DND-41 (cell line): Measurements from ENCODE around the gene NRCAM.

Source experiments
- ATAC-seq: fragments of 200-7000 bp; cut with Tn5 transposase; 3 replicates; pipeline ENCODE4 v1.9.1; 2021; ENCODE audit warnings: low read depth; ENCODE audit not compliant: insufficient read depth
- DNase-seq: peaks from one replicate; pipeline ENCODE4 v3.0.0-alpha.2; 2020
- H2AFZ ChIP-seq: 2 replicates; pipeline ENCODE4 v1.6.0; 2012; ENCODE audit warnings: low read depth, low read length
- H3K27ac ChIP-seq: 2 replicates; pipeline ENCODE4 v1.5.1; 2012; ENCODE audit warnings: low read length, inconsistent platforms
- H3K27me3 ChIP-seq: fragments of 200-600 bp; sonication (generic); 2 replicates; pipeline ENCODE4 v1.6.0; 2012; ENCODE audit warnings: low read length, mild to moderate bottlenecking, inconsistent platforms; ENCODE audit not compliant: insufficient read depth, poor library complexity
- H3K36me3 ChIP-seq: 2 replicates; pipeline ENCODE4 v1.5.1; 2012; ENCODE audit warnings: low read length, inconsistent platforms; ENCODE audit not compliant: insufficient read depth
- H3K4me1 ChIP-seq: 2 replicates; pipeline ENCODE4 v1.5.1; 2012; ENCODE audit warnings: mild to moderate bottlenecking, low read length; ENCODE audit not compliant: insufficient read depth
- H3K4me2 ChIP-seq: 2 replicates; pipeline ENCODE4 v1.6.0; 2012; ENCODE audit warnings: mild to moderate bottlenecking, moderate library complexity, low read length, inconsistent platforms; ENCODE audit not compliant: insufficient read depth
- H3K4me3 ChIP-seq, 2 experiments: fragments of 200-600 bp in 1 of 2; shearing (Covaris generic) in 1 of 2; 2 replicates each; pipeline ENCODE4 v1.5.1; 2012 to 2016; ENCODE audit warnings: inconsistent platforms in 2 of 2, low read length in 2 of 2, mild to moderate bottlenecking in 2 of 2, low read depth in 1 of 2, moderate library complexity in 1 of 2
- H3K79me2 ChIP-seq: 2 replicates; pipeline ENCODE4 v1.6.0; 2012; ENCODE audit warnings: low read length, inconsistent platforms; ENCODE audit not compliant: insufficient read depth
- H3K9ac ChIP-seq: 2 replicates; pipeline ENCODE4 v1.6.0; 2012; ENCODE audit warnings: low read depth, mild to moderate bottlenecking, inconsistent platforms, low read length, moderate library complexity
- H3K9me3 ChIP-seq: 2 replicates; pipeline ENCODE4 v1.5.1; 2012; ENCODE audit warnings: low read length, moderate library complexity, mild to moderate bottlenecking, inconsistent platforms; ENCODE audit not compliant: insufficient read depth, severe bottlenecking
- H4K20me1 ChIP-seq: 2 replicates; pipeline ENCODE4 v1.6.0; 2012; ENCODE audit warnings: low read length; ENCODE audit not compliant: insufficient read depth
- EZH2 ChIP-seq: IDR thresholded peaks from 3 replicates; pipeline ENCODE4 v1.6.1; 2012; ENCODE audit warnings: borderline replicate concordance, low read depth, mild to moderate bottlenecking, moderate library complexity, low read length, inconsistent platforms; ENCODE audit not compliant: severe bottlenecking
- TF ChIP-seq, protein P1 (sequence below): IDR thresholded peaks from 2 replicates; pipeline ENCODE4 v1.5.1; 2012; ENCODE audit warnings: borderline replicate concordance, low read length, moderate library complexity, mild to moderate bottlenecking; ENCODE audit not compliant: poor library complexity, severe bottlenecking; ENCODE audit errors: extremely low read depth

NRCAM gene

DNA sequence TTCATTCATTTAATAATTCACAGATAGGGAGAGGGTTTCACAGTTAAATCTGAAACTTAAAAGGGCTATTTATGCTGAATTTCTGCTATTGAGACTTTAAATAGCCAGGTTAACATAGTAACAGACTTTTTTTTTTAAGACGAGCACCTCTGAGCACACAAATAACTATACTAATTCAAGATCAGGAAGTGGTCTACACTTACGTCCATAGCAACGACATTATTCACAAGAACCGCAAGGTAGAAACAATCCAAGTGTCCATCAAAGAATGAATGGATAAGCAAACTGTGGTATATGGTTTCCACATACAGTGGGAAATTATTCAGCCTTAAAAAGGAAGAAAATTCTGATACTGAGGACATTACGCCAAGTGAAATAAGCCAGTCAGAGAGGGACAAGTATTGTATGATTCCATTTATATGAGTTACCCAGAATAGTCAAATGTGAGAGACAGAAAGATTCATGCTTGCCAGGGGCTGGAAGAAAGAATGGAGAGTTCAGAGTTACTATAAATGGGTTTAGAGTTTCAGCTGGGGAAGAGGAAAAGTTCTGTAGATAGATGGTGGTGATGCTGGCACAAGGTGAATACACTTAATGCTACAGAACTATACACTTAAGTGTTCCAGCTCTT is 185.7 kb downstream of the NRCAM start:
- TF ChIP-seq, protein P1, sequence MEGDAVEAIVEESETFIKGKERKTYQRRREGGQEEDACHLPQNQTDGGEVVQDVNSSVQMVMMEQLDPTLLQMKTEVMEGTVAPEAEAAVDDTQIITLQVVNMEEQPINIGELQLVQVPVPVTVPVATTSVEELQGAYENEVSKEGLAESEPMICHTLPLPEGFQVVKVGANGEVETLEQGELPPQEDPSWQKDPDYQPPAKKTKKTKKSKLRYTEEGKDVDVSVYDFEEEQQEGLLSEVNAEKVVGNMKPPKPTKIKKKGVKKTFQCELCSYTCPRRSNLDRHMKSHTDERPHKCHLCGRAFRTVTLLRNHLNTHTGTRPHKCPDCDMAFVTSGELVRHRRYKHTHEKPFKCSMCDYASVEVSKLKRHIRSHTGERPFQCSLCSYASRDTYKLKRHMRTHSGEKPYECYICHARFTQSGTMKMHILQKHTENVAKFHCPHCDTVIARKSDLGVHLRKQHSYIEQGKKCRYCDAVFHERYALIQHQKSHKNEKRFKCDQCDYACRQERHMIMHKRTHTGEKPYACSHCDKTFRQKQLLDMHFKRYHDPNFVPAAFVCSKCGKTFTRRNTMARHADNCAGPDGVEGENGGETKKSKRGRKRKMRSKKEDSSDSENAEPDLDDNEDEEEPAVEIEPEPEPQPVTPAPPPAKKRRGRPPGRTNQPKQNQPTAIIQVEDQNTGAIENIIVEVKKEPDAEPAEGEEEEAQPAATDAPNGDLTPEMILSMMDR, result no peak
- TF ChIP-seq EZH2, result no peak
- Histone ChIP-seq H3K9me3 (no peaks in the 10 kb centered on the region), H3K79me2 (no peaks in the 10 kb centered on the region), H3K27ac (no peak overlapping the region), H2AFZ (no peak overlapping the region), H3K9ac (no peak overlapping the region), H4K20me1 (no peaks in the 10 kb centered on the region), H3K4me1 (no peaks in the 10 kb centered on the region), H3K4me3 (no peak overlapping the region), H3K36me3 (no peaks in the 10 kb centered on the region), H3K27me3 (no peaks in the 10 kb centered on the region), H3K4me2 (no peak overlapping the region)
- DNase-seq, result no peak
- no peak for ATAC-seq

DNA sequence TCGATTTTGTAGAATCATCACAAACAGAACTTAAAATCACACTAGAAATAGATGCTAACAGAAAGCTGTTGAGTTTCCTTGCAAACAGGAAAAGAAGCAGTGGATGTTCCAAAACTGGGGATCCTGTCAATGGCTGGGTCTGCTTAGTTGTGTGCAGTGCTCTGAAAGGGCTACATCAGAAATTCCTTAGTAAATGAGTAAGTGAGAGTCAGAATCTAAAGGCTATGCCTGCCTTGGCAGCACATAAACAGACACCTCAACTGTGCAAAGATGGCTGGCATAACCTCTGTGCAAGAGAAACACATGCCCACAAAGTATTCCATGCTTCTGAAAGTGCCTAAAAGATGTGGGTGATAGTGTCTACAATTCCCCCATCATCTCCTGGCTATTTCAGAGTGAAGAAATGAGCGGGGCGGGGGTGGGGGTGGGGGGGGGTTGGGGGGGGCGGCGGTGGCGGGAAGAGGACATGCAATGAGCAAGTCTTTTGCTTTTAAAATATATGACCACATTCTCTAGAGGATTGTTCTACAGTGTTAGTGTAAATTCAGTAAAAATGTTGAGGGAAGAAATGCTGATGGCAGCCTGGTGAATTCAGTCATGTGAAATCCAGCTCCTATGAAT is 187.9 kb downstream of the NRCAM start:
- H3K27ac ChIP-seq, result no peak overlapping the region
- no peaks in the 10 kb centered on the region for H3K79me2 ChIP-seq
- H2AFZ ChIP-seq, result no peak overlapping the region
- TF ChIP-seq, protein P1, result no peak
- TF ChIP-seq EZH2, result no peak
- no peaks in the 10 kb centered on the region for H3K9me3 ChIP-seq
- ATAC-seq, result no peak
- H3K9ac ChIP-seq, result no peak overlapping the region
- H4K20me1 ChIP-seq, result no peaks in the 10 kb centered on the region
- no peaks in the 10 kb centered on the region for H3K36me3 ChIP-seq
- no peak overlapping the region for H3K4me3 ChIP-seq
- DNase-seq, result no peak
- no peaks in the 10 kb centered on the region for H3K4me1 ChIP-seq
- no peaks in the 10 kb centered on the region for H3K27me3 ChIP-seq
- H3K4me2 ChIP-seq, result no peak overlapping the region

DNA sequence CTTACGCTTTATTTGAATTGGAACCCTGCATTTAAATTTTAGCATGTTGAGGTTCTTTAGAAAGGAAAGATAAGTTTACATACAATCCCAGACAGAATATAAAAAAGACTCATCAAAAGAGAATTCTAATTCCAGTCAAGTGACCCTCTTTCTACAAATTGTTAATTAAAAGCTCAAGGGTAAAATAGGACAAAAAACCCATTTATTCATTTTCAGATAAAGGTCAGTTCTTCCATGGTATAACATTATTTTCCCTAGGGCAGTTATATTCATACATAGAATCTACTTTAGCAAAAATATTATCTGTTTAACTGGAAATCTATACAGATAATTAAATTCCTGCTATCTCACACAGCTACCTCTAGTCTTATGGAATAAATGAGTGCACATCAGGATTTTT is 188.6 kb downstream of the NRCAM start:
- H3K27ac ChIP-seq, result no peak overlapping the region
- DNase-seq (no peak), ATAC-seq (no peak)
- no peaks in the 10 kb centered on the region for H3K4me1 ChIP-seq
- no peak overlapping the region for H3K9ac ChIP-seq
- no peak overlapping the region for H2AFZ ChIP-seq
- no peak for TF ChIP-seq EZH2
- TF ChIP-seq, protein P1, result no peak
- no peaks in the 10 kb centered on the region for H3K79me2 ChIP-seq
- H3K27me3 ChIP-seq, result no peaks in the 10 kb centered on the region
- H3K36me3 ChIP-seq, result no peaks in the 10 kb centered on the region
- H3K9me3 ChIP-seq, result no peaks in the 10 kb centered on the region
- H3K4me3 ChIP-seq, result no peak overlapping the region
- no peak overlapping the region for H3K4me2 ChIP-seq
- no peaks in the 10 kb centered on the region for H4K20me1 ChIP-seq
